Measurements from ENCODE around the gene RNF5. TPM values are rescaled to one million over a fixed set of nuclear protein-coding genes. Genes with fewer than 3 reads are reported as not detected.

RNF5 gene
- total and polyA plus RNA-seq, 9 of the 15 experiments (the other 6 are each of a cell fraction or from before 2014, with no cell fraction given), result 62.2 to 245 (median 129) TPM

GRCh38 chr6:32177183-32177787, 920 bp upstream of the RNF5 start:
- H3K9me1 ChIP-seq (ENCODE audit: control insufficient read depth, insufficient read depth, low read length), result peaks cover 7% of the 10 kb centered on the region
- in situ Hi-C loops (cut with MboI), result no loop called here
- intact Hi-C loops (cut with micrococcal nuclease), result loop anchor here (2.0 to 10.0 kb wide), 3 partner anchors 46 to 512 kb away; partner anchors contain the start of genes C6orf47, CSNK2B, FKBPL and GPANK1
- no peaks in the 10 kb centered on the region for H3K27me3 ChIP-seq (ENCODE audit: control insufficient read depth in 2 of 2, insufficient read depth in 2 of 2, low read length in 2 of 2)
- POLR2A ChIA-PET, result interaction anchor here (0.5 to 4.5 kb wide), 20 partner anchors 9 to 371 kb away, joined by 3 to 30 read pairs (median 4); partner anchors contain the start of genes ATF6B, EGFL8, LSM2 and PBX2
- BruUV-seq (replicated peaks), result TSS peak; percentile 26
- H3K27ac ChIP-seq (ENCODE audit: extremely low read depth, low read depth, low read length), result peak overlapping the region; percentile 94
- H3K4me3 ChIP-seq, result peak overlapping the region; percentile 88
- peaks cover 76% of the 10 kb centered on the region for H3K79me2 ChIP-seq (ENCODE audit: control insufficient read depth, insufficient read depth, low read length)
- H3K4me2 ChIP-seq (ENCODE audit: insufficient read depth, low read length), result peak overlapping the region; percentile 100
- H4K20me1 ChIP-seq (replicated peaks; ENCODE audit: control insufficient read depth, insufficient read depth, low read length), result no peaks in the 10 kb centered on the region
- peak overlapping the region; percentile 83 to 86; a peak in 3 of 4 replicates for H3K9ac ChIP-seq (ENCODE audit: insufficient read depth in 1 of 2, low read depth in 2 of 2, low read length in 2 of 2)
- peak overlapping the region; percentile 92 for H2AFZ ChIP-seq (ENCODE audit: low read depth, low read length)
- DNase-seq (ENCODE audit: extremely low read depth in 1 of 4, low spot score in 3 of 4) (peak; percentile 52 to 75 (median 54)), ATAC-seq (peak; percentile 6; the same call in 1 of the 3 replicates), FAIRE-seq (peak; percentile 11)
- H3K9me3 ChIP-seq (replicated peaks; ENCODE audit: control insufficient read depth, insufficient read depth, low read depth, low read length), result no peaks in the 10 kb centered on the region
- WGBS (ENCODE audit: insufficient coverage, low coverage, missing lambda C conversion rate), result under 1% methylated on average over 20 of the region's 20 CpGs
- peaks cover 34 to 61% of the 10 kb centered on the region in 2 experiments for H3K4me1 ChIP-seq (replicated peaks in 1 of 2; ENCODE audit: control insufficient read depth in 2 of 2, insufficient read depth in 2 of 2, low read length in 2 of 2)
- peaks cover 41% of the 10 kb centered on the region; the same call in 2 of the 3 replicates for H3K36me3 ChIP-seq (ENCODE audit: control insufficient read depth, insufficient read depth, low read length)
- CTCF ChIA-PET (ENCODE audit: low intra/inter-chr PET ratio), result no interaction called here
- TF ChIP-seq STAT6 (CRISPR knock-in tag; IDR thresholded peaks at IDR 0.05) (0 out of 2 replicates have a peak, but pooled peaks have one; percentile 32), IRF1 (CRISPR knock-in tag; IDR thresholded peaks at IDR 0.05; ENCODE audit: borderline replicate concordance) (no peak), NR1H2 (CRISPR knock-in tag; IDR thresholded peaks at IDR 0.05) (peak; percentile 94; the same call in 1 of the 2 replicates), MTA1 (IDR thresholded peaks at IDR 0.05; ENCODE audit: borderline replicate concordance) (no peak), HDAC6 (IDR thresholded peaks at IDR 0.05; ENCODE audit: low read depth, low read length) (no peak), ZFX (CRISPR knock-in tag; IDR thresholded peaks at IDR 0.05) (no peak), ZNF764 (CRISPR knock-in tag; IDR thresholded peaks at IDR 0.05; ENCODE audit: low read depth) (no peak), ZNF165 (CRISPR knock-in tag; IDR thresholded peaks at IDR 0.05; ENCODE audit: borderline replicate concordance) (0 out of 2 replicates have a peak, but pooled peaks have one; percentile 73), GATAD2B (IDR thresholded peaks at IDR 0.05; ENCODE audit: borderline replicate concordance) (no peak; the same call in 1 of the 2 replicates), STAT5B (CRISPR knock-in tag; IDR thresholded peaks at IDR 0.05) (no peak), ZNF830 (CRISPR knock-in tag; IDR thresholded peaks at IDR 0.05) (peak; percentile 89; the same call in 1 of the 2 replicates), ZNF785 (CRISPR knock-in tag; IDR thresholded peaks at IDR 0.05) (no peak), SIN3A (IDR thresholded peaks at IDR 0.05; ENCODE audit: borderline replicate concordance in 2 of 2, control insufficient read depth in 1 of 2, low read depth in 2 of 2, low read length in 2 of 2) (peak in 1 of 2 experiments; percentile 38; a peak in 1 of 4 replicates), HMG20A (CRISPR knock-in tag; conservative IDR thresholded peaks at IDR 0.05) (no peak), GTF3C2 (IDR thresholded peaks at IDR 0.05; ENCODE audit: borderline replicate concordance, extremely low read depth, insufficient read length) (no peak)

Data from K562 (cell line).